H1 (cell line): ENCODE results near the gene ALDH3B1. TPM values are rescaled to one million over a fixed set of nuclear protein-coding genes. Genes with fewer than 3 reads are reported as not detected.

Experiments used
- CTCF ChIA-PET: fragments of 300-600 bp; sonication (Branson Sonifier 250); formaldehyde crosslinking; loops from one replicate; lab custom pipeline; 2021; ENCODE audit not compliant: partially characterized antibody; lab: Charles Lee
- POLR2A ChIA-PET: fragments of 300-600 bp; sonication (Branson Sonifier 250); formaldehyde crosslinking; loops from one replicate; lab custom pipeline; 2021; ENCODE audit warnings: inconsistent platforms; ENCODE audit not compliant: partially characterized antibody; lab: Charles Lee
- DNase-seq, 2 experiments: peaks; one replicate each; pipeline versions ENCODE4 v3.0.0 to v3.0.0-alpha.2; 2010 to 2022; ENCODE audit warnings: low spot score in 2 of 2, low read depth in 1 of 2, mixed read lengths in 1 of 2
- FAIRE-seq: peaks from 2 replicates; lab custom pipeline; 2011; peaks lifted over from hg19 to GRCh38; lab: Jason Lieb, UNC
- H2AFZ ChIP-seq: 2 replicates; pipeline ENCODE4 v1.8.1; 2012; ENCODE audit warnings: low read length, inconsistent platforms
- H2AK5ac ChIP-seq: 2 replicates; pipeline ENCODE4 v1.6.1; 2013; ENCODE audit warnings: low read depth, low read length
- H2BK120ac ChIP-seq: replicated peaks from 2 replicates; pipeline ENCODE3; 2013; ENCODE audit warnings: low read depth, low read length, inconsistent platforms
- H2BK12ac ChIP-seq: 2 replicates; pipeline ENCODE4 v1.6.1; 2013; ENCODE audit warnings: low read depth, low read length
- H2BK15ac ChIP-seq: 2 replicates; pipeline ENCODE4 v1.6.1; 2013; ENCODE audit warnings: low read length
- H2BK20ac ChIP-seq: 2 replicates; pipeline ENCODE4 v1.6.1; 2013; ENCODE audit warnings: low read length
- H2BK5ac ChIP-seq: 2 replicates; pipeline ENCODE4 v1.6.1; 2013; ENCODE audit warnings: low read depth, low read length
- H3K14ac ChIP-seq: 2 replicates; pipeline ENCODE4 v1.6.1; 2013; ENCODE audit warnings: inconsistent platforms; ENCODE audit not compliant: insufficient read length
- H3K18ac ChIP-seq: 2 replicates; pipeline ENCODE4 v1.6.1; 2013; ENCODE audit warnings: low read length; ENCODE audit errors: extremely low read depth
- H3K23ac ChIP-seq: 2 replicates; pipeline ENCODE4 v1.6.1; 2013; ENCODE audit warnings: inconsistent platforms; ENCODE audit not compliant: insufficient read length
- H3K23me2 ChIP-seq: 2 replicates; pipeline ENCODE4 v1.6.1; 2013; ENCODE audit warnings: low read depth, low read length
- H3K27ac ChIP-seq: 2 replicates; pipeline ENCODE4 v1.6.1; 2011; ENCODE audit warnings: low read depth, low read length, inconsistent platforms
- H3K27me3 ChIP-seq, 4 experiments: replicated peaks in 1 of 4; 1 replicate in 1 of 4; 2 replicates in 3 of 4; pipeline versions ENCODE4 v1.6.1 to v1.8.1; 2011 to 2013; ENCODE audit warnings: low read length in 3 of 4, mild to moderate bottlenecking in 3 of 4, inconsistent platforms in 2 of 4, mixed read lengths in 2 of 4, moderate library complexity in 1 of 4; ENCODE audit not compliant: control insufficient read depth in 3 of 4, insufficient read depth in 3 of 4; ENCODE audit errors: extremely low read depth in 1 of 4
- H3K36me3 ChIP-seq, 4 experiments: 2 replicates each; pipeline versions ENCODE4 v1.6.1 to v1.8.1; 2011 to 2013; ENCODE audit warnings: mild to moderate bottlenecking in 4 of 4, low read length in 3 of 4, moderate library complexity in 2 of 4, control low read depth in 1 of 4, inconsistent platforms in 1 of 4; ENCODE audit not compliant: insufficient read depth in 4 of 4, control insufficient read depth in 2 of 4
- H3K4ac ChIP-seq: replicated peaks from 2 replicates; pipeline ENCODE3; 2013; ENCODE audit warnings: low read length, low read depth, mixed read lengths, inconsistent platforms; ENCODE audit not compliant: insufficient read length
- H3K4me1 ChIP-seq, 4 experiments: replicated peaks in 1 of 4; 1 replicate in 1 of 4; 2 replicates in 3 of 4; pipeline versions ENCODE4 v1.6.1 to v1.8.1; 2011 to 2013; ENCODE audit warnings: low read length in 3 of 4, inconsistent platforms in 2 of 4, mixed read lengths in 1 of 4; ENCODE audit not compliant: insufficient read depth in 4 of 4, control insufficient read depth in 3 of 4
- H3K4me2 ChIP-seq, 2 experiments: 2 replicates each; pipeline versions ENCODE4 v1.6.1 to v1.8.1; 2011 to 2013; ENCODE audit warnings: low read depth in 2 of 2, low read length in 2 of 2, control low read depth in 1 of 2, inconsistent platforms in 1 of 2, mild to moderate bottlenecking in 1 of 2; ENCODE audit not compliant: insufficient read depth in 1 of 2
- H3K4me3 ChIP-seq, 4 experiments: fragments of 200-600, 300-600 bp in 1 of 4; sonication (generic), shearing (Covaris generic), sonication (Bioruptor Twin) in 1 of 4; 2 replicates each; pipeline versions ENCODE4 v1.5.1 to v1.8.1; 2011 to 2016; ENCODE audit warnings: low read length in 4 of 4, low read depth in 3 of 4, control low read depth in 2 of 4, inconsistent platforms in 2 of 4, mild to moderate bottlenecking in 2 of 4, mixed read lengths in 1 of 4, moderate library complexity in 1 of 4; ENCODE audit not compliant: insufficient read depth in 2 of 4; ENCODE audit errors: extremely low read depth in 1 of 4
- H3K56ac ChIP-seq: replicated peaks from 2 replicates; pipeline ENCODE3; 2013; ENCODE audit warnings: low read depth, mild to moderate bottlenecking, mixed read lengths, low read length, inconsistent platforms; ENCODE audit not compliant: insufficient read length
- H3K79me1 ChIP-seq: 2 replicates; pipeline ENCODE4 v1.6.1; 2013; ENCODE audit warnings: low read depth, low read length, control low read depth
- H3K79me2 ChIP-seq, 2 experiments: 2 replicates each; pipeline versions ENCODE4 v1.6.1 to v1.8.1; 2012 to 2013; ENCODE audit warnings: low read length in 2 of 2, mild to moderate bottlenecking in 2 of 2, inconsistent platforms in 1 of 2; ENCODE audit not compliant: insufficient read depth in 2 of 2, control insufficient read depth in 1 of 2
- H3K9ac ChIP-seq, 4 experiments: replicated peaks in 1 of 4; 1 replicate in 1 of 4; 2 replicates in 3 of 4; pipeline versions ENCODE4 v1.6.1 to v1.8.1; 2011 to 2013; ENCODE audit warnings: low read depth in 3 of 4, low read length in 3 of 4, control low read depth in 2 of 4, mild to moderate bottlenecking in 2 of 4, moderate library complexity in 2 of 4, inconsistent platforms in 1 of 4; ENCODE audit errors: extremely low read depth in 1 of 4
- H3K9me3 ChIP-seq, 2 experiments: 2 replicates each; pipeline versions ENCODE4 v1.6.1 to v1.8.1; 2012 to 2013; ENCODE audit warnings: mild to moderate bottlenecking in 2 of 2, moderate library complexity in 2 of 2, control low read depth in 1 of 2, inconsistent platforms in 1 of 2, low read depth in 1 of 2, low read length in 1 of 2, mixed read lengths in 1 of 2; ENCODE audit not compliant: insufficient read depth in 2 of 2
- H4K20me1 ChIP-seq, 2 experiments: replicated peaks in 1 of 2; 2 replicates each; pipeline versions ENCODE3 to v1.8.1; 2011 to 2013; ENCODE audit warnings: inconsistent platforms in 2 of 2, low read length in 2 of 2, mild to moderate bottlenecking in 1 of 2; ENCODE audit not compliant: insufficient read depth in 2 of 2, control insufficient read depth in 1 of 2
- H4K5ac ChIP-seq: 2 replicates; pipeline ENCODE4 v1.6.1; 2013; ENCODE audit warnings: low read length, low read depth, mixed read lengths, inconsistent platforms; ENCODE audit not compliant: insufficient read length
- H4K8ac ChIP-seq: 2 replicates; pipeline ENCODE4 v1.8.0; 2013; ENCODE audit warnings: mild to moderate bottlenecking, moderate library complexity, low read length, inconsistent platforms; ENCODE audit not compliant: insufficient read depth; ENCODE audit errors: extremely low read depth
- H4K91ac ChIP-seq: replicated peaks from 2 replicates; pipeline ENCODE3; 2013; ENCODE audit warnings: low read length, mixed read lengths, inconsistent platforms; ENCODE audit not compliant: insufficient read length
- ATF3 ChIP-seq: IDR thresholded peaks from 2 replicates; pipeline ENCODE4 v1.6.1; 2011; ENCODE audit warnings: low read depth, mild to moderate bottlenecking, low read length; ENCODE audit not compliant: insufficient read depth
- BACH1 ChIP-seq: IDR thresholded peaks from 2 replicates; pipeline ENCODE4 v1.6.1; 2012; ENCODE audit warnings: low read length, improper control_type of control experiment
- CBX8 ChIP-seq: fragments of 300-800, 300-1000 bp; sonication (generic); IDR thresholded peaks from 2 replicates; pipeline ENCODE4 v1.7.1; 2016; ENCODE audit warnings: low read depth, low read length, borderline replicate concordance
- CHD1 ChIP-seq: IDR thresholded peaks from 2 replicates; pipeline ENCODE4 v1.6.1; 2012; ENCODE audit warnings: low read depth, low read length, improper control_type of control experiment
- CTCF ChIP-seq, 3 experiments: IDR thresholded peaks; 1 replicate in 2 of 3; 2 replicates in 1 of 3; pipeline versions ENCODE4 v1.5.1 to v1.6.1; 2011; ENCODE audit warnings: low read length in 3 of 3, mild to moderate bottlenecking in 3 of 3, inconsistent platforms in 2 of 3, low read depth in 1 of 3, moderate library complexity in 1 of 3; ENCODE audit not compliant: insufficient read depth in 1 of 3; ENCODE audit errors: control extremely low read depth in 1 of 3
- EZH2 ChIP-seq: fragments of 200-600 bp; sonication (generic); IDR thresholded peaks from 2 replicates; pipeline ENCODE4 v1.7.1; 2012; ENCODE audit warnings: low read depth, mild to moderate bottlenecking, moderate library complexity, low read length, inconsistent platforms; ENCODE audit not compliant: severe bottlenecking
- POLR2AphosphoS5 ChIP-seq: IDR thresholded peaks from 2 replicates; pipeline ENCODE4 v1.6.1; 2011; ENCODE audit warnings: low read depth, low read length
- YY1 ChIP-seq: IDR thresholded peaks from 2 replicates; pipeline ENCODE4 v1.6.1; 2011; ENCODE audit warnings: low read depth, mild to moderate bottlenecking, low read length
- WGBS, 2 experiments: shearing (Covaris generic) in 1 of 2; methylation state at CpG; one replicate each; pipeline versions ENCODE4 v1.1.6 to v1.1.7; 2013 to 2015; ENCODE audit warnings: low lambda C conversion rate in 2 of 2, mixed read lengths in 2 of 2, inconsistent platforms in 1 of 2, low coverage in 1 of 2, missing lambda C conversion rate in 1 of 2; ENCODE audit not compliant: insufficient replicate concordance in 2 of 2, insufficient coverage in 1 of 2, insufficient read length in 1 of 2; ENCODE audit errors: extremely low coverage in 1 of 2, missing lambda C conversion rate in 1 of 2; 5-methylcytosine and 5-hydroxymethylcytosine counted together
- polyA plus RNA-seq, 7 experiments: library from polyadenylated mRNA; depleted of rRNA in 3 of 7; stranded (reverse) in 5 of 7; unstranded in 2 of 7; fragments of >200 nt in 5 of 7; fragments of 200-250 nt in 2 of 7; gene quantifications; 1 replicate in 5 of 7; 2 replicates in 1 of 7; 4 replicates in 1 of 7; pipeline versions ENCODE4 v1.2.1 to v1.2.3, GENCODE V29; 2011 to 2013; ENCODE audit warnings: missing spikeins in 2 of 7, mixed read lengths in 2 of 7
- total RNA-seq: library from RNA; stranded (reverse); fragmentation: NEBNext Ultra II Directional; extraction: Animal tissue kit (Norgen Biotek cat#: 25700); gene quantifications from 2 replicates; pipeline ENCODE4 v1.2.1, GENCODE V29; 2021

The ALDH3B1 gene
- total and polyA plus RNA-seq, 2 of the 8 experiments (the other 6 are each of a cell fraction or from before 2014, with no cell fraction given), result 0.32 to 0.47 TPM

GRCh38 chr11:68040957-68041591 is 30.9 kb downstream of the ALDH3B1 start:
- no peak overlapping the region; the same call in 1 of the 2 replicates for H3K27ac ChIP-seq
- no peak overlapping the region for H3K4me2 ChIP-seq
- DNase-seq (peak in 1 of 2 experiments; percentile 46), FAIRE-seq (no peak)
- no peaks in the 10 kb centered on the region for H3K79me2 ChIP-seq
- H3K9me3 ChIP-seq, result no peaks in the 10 kb centered on the region
- no peak overlapping the region for H3K14ac ChIP-seq
- no peak overlapping the region for H2AK5ac ChIP-seq
- peak overlapping the region; percentile 19; the same call in 1 of the 2 replicates for H3K18ac ChIP-seq
- no peak overlapping the region for H3K4me3 ChIP-seq
- H3K23ac ChIP-seq, result no peak overlapping the region
- WGBS, 2 experiments, result 90% methylated on average over 22 of the region's 23 CpGs; no CpG with 5 or more reads in 1 of the 2 experiments
- H4K20me1 ChIP-seq, result peaks cover 0 to 4% of the 10 kb centered on the region in 2 experiments
- no peak overlapping the region for H3K56ac ChIP-seq
- H4K5ac ChIP-seq, result no peak overlapping the region
- H2BK120ac ChIP-seq, result no peak overlapping the region
- H2BK15ac ChIP-seq, result no peak overlapping the region; the same call in 1 of the 2 replicates
- no peak overlapping the region for H2BK5ac ChIP-seq
- H3K27me3 ChIP-seq, result no peaks in the 10 kb centered on the region
- POLR2A ChIA-PET, result interaction anchor here (1.1 to 16.6 kb wide), 4 partner anchors 9 to 171 kb away, joined by 3 to 183 read pairs (median 14); partner anchors contain the start of gene NDUFS8
- H3K4ac ChIP-seq, result no peak overlapping the region
- H4K8ac ChIP-seq, result peak overlapping the region; percentile 90
- no peak overlapping the region for H3K9ac ChIP-seq
- no peaks in the 10 kb centered on the region for H3K79me1 ChIP-seq
- peaks cover 4 to 27% (median 20%) of the 10 kb centered on the region in 4 experiments for H3K4me1 ChIP-seq
- CTCF ChIA-PET, result interaction anchor here (0.9 to 2.7 kb wide), 9 partner anchors 9 to 168 kb away, joined by 3 to 18 read pairs (median 3); partner anchors contain the start of genes ALDH3B1 and NDUFS8
- H4K91ac ChIP-seq, result peak overlapping the region; percentile 15
- no peaks in the 10 kb centered on the region for H3K36me3 ChIP-seq
- peak overlapping the region; percentile 63; the same call in 1 of the 2 replicates for H2BK12ac ChIP-seq
- H3K23me2 ChIP-seq, result no peaks in the 10 kb centered on the region; the same call in 1 of the 2 replicates
- H2AFZ ChIP-seq, result no peak overlapping the region
- H2BK20ac ChIP-seq, result no peak overlapping the region
- TF ChIP-seq CHD1 (no peak), BACH1 (no peak), EZH2 (no peak), ATF3 (no peak), YY1 (no peak), CBX8 (no peak), CTCF (IDR thresholded peaks at IDR 0.05; ENCODE audit: control extremely low read depth in 1 of 3, insufficient read depth in 1 of 3, low read depth in 1 of 3, low read length in 3 of 3) (no peak), POLR2AphosphoS5 (no peak)
